Mesendoderm (in vitro differentiated cells): ENCODE measurements around the gene TGIF1.
A peak's percentile ranks its signal among the peaks of the same experiment; 100 is the strongest.

Experiments
- DNase-seq: peaks from one replicate; pipeline ENCODE4 v3.0.0; 2013
- H2AK5ac ChIP-seq: 2 replicates; pipeline ENCODE4 v1.6.1; 2013; ENCODE audit warnings: low read length, inconsistent platforms
- H2BK120ac ChIP-seq: 2 replicates; pipeline ENCODE4 v1.6.1; 2013; ENCODE audit warnings: low read depth, mild to moderate bottlenecking, low read length, moderate library complexity, mixed read lengths
- H2BK15ac ChIP-seq: replicated peaks from 2 replicates; pipeline ENCODE4 v1.6.1; 2013; ENCODE audit warnings: low read depth, mild to moderate bottlenecking, moderate library complexity
- H2BK5ac ChIP-seq: 2 replicates; pipeline ENCODE4 v1.6.1; 2013; ENCODE audit warnings: low read length, inconsistent platforms
- H3K18ac ChIP-seq: 2 replicates; pipeline ENCODE4 v1.6.1; 2013; ENCODE audit warnings: mild to moderate bottlenecking, low read length, mixed read lengths
- H3K23ac ChIP-seq: one replicate; pipeline ENCODE4 v1.6.1; 2013; ENCODE audit warnings: low read length
- H3K27ac ChIP-seq: 2 replicates; pipeline ENCODE4 v1.5.1; 2013; ENCODE audit warnings: low read depth, mild to moderate bottlenecking, inconsistent platforms, low read length, moderate library complexity
- H3K27me3 ChIP-seq: 2 replicates; pipeline ENCODE4 v1.6.1; 2013; ENCODE audit warnings: low read length, control low read depth, mild to moderate bottlenecking, inconsistent platforms; ENCODE audit not compliant: insufficient read depth, poor library complexity
- H3K36me3 ChIP-seq: 2 replicates; pipeline ENCODE4 v1.6.1; 2013; ENCODE audit warnings: low read length, inconsistent platforms; ENCODE audit not compliant: control insufficient read depth, insufficient read depth
- H3K4ac ChIP-seq: one replicate; pipeline ENCODE4 v1.6.1; 2013; ENCODE audit warnings: low read depth, mild to moderate bottlenecking, low read length, moderate library complexity
- H3K4me1 ChIP-seq: 2 replicates; pipeline ENCODE4 v1.6.1; 2013; ENCODE audit warnings: low read depth, low read length, inconsistent platforms; ENCODE audit not compliant: control insufficient read depth
- H3K4me2 ChIP-seq: 2 replicates; pipeline ENCODE4 v1.6.1; 2013; ENCODE audit warnings: low read length
- H3K4me3 ChIP-seq: 2 replicates; pipeline ENCODE4 v1.5.1; 2013; ENCODE audit warnings: mild to moderate bottlenecking, low read length
- H3K56ac ChIP-seq: one replicate; pipeline ENCODE4 v1.6.1; 2013; ENCODE audit warnings: low read length
- H3K79me1 ChIP-seq: 2 replicates; pipeline ENCODE4 v1.6.1; 2013; ENCODE audit warnings: low read length, inconsistent platforms
- H3K79me2 ChIP-seq: 2 replicates; pipeline ENCODE4 v1.6.1; 2013; ENCODE audit warnings: mild to moderate bottlenecking, low read length; ENCODE audit not compliant: control insufficient read depth, insufficient read depth
- H3K9ac ChIP-seq: 2 replicates; pipeline ENCODE4 v1.6.1; 2013; ENCODE audit warnings: low read length, inconsistent platforms
- H4K5ac ChIP-seq: one replicate; pipeline ENCODE4 v1.6.1; 2013; ENCODE audit warnings: low read length
- H4K8ac ChIP-seq: one replicate; pipeline ENCODE4 v1.6.1; 2013; ENCODE audit warnings: low read depth, mild to moderate bottlenecking, control low read depth, low read length, moderate library complexity
- WGBS: extraction: QIAGEN DNeasy Blood & Tissue Kit; methylation state at CpG from one replicate; pipeline ENCODE4 v1.1.7; 2013; ENCODE audit warnings: low lambda C conversion rate, missing lambda C conversion rate; ENCODE audit not compliant: insufficient coverage; ENCODE audit errors: extremely low coverage; 5-methylcytosine and 5-hydroxymethylcytosine counted together

The TGIF1 gene

DNA sequence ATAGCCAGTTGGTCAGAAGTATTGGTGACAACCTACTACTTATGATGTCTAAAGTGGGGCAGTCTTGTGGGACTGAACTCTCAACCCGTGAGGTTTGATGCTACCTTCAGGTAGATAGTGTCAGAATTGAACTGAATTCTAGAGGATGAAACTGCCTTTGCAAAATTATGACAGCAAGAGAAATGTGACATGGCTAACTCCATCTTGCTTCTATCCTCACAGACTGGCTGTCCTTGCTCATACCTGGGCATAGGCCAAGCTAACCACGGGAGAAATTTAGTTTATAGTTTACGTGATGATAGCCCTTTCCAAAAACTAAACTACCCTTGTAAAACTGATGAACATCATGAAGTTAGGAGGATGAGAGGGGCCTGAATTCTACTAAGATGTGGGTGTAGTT lies 24.9 kb upstream of the TGIF1 start:
- WGBS: no CpG with 5 or more reads among the region's 3 CpGs
- Histone ChIP-seq H4K5ac (no peak overlapping the region), H3K4me3 (no peak overlapping the region)

DNA sequence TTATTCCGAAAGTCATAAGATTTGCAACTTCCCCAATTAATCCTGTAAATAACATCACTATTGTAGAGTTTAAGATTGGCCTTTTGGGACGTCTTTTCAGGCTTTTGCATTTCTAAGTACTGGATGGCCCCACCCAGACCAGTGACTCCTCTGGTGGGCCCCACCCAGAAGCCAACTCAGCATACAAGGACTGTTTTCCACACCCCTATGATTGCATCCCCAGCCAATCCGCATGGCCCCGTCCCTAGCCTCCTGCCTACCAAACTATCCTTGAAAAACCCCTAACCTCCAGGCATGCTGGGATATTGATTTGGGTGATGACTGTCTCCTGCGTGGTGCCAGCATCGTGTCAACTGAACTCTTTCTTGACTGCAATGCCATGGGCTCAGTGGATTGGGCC lies 24.5 kb upstream of the TGIF1 start:
- no peak overlapping the region for H3K9ac ChIP-seq
- no peak overlapping the region for H4K5ac ChIP-seq
- no peak overlapping the region for H3K18ac ChIP-seq
- H3K56ac ChIP-seq: peak overlapping the region; percentile 3
- no peak overlapping the region for H4K8ac ChIP-seq
- no peaks in the 10 kb centered on the region for H3K27me3 ChIP-seq
- peaks cover 4% of the 10 kb centered on the region for H3K4me1 ChIP-seq
- no peaks in the 10 kb centered on the region for H3K79me1 ChIP-seq
- no peaks in the 10 kb centered on the region for H3K36me3 ChIP-seq
- no peak overlapping the region for H2BK120ac ChIP-seq
- H3K27ac ChIP-seq: no peak overlapping the region
- peak overlapping the region; percentile 61 for H3K23ac ChIP-seq
- no CpG with 5 or more reads among the region's 6 CpGs for WGBS
- no peak overlapping the region for H3K4ac ChIP-seq
- peak; percentile 54 for DNase-seq
- H2BK15ac ChIP-seq: no peak overlapping the region
- H3K79me2 ChIP-seq: no peaks in the 10 kb centered on the region
- no peak overlapping the region for H2AK5ac ChIP-seq
- peak overlapping the region; percentile 18 for H2BK5ac ChIP-seq
- no peak overlapping the region for H3K4me2 ChIP-seq
- H3K4me3 ChIP-seq: no peak overlapping the region

More for the DNA sequence above, 24.9 kb upstream of the TGIF1 start:
- no peaks in the 10 kb centered on the region for H3K79me2 ChIP-seq
- no peak overlapping the region for H3K9ac ChIP-seq
- no peak overlapping the region for H3K23ac ChIP-seq
- peak overlapping the region; percentile 60 for H3K18ac ChIP-seq
- H3K4me2 ChIP-seq: no peak overlapping the region
- H2BK5ac ChIP-seq: peak overlapping the region; percentile 77
- no peaks in the 10 kb centered on the region for H3K79me1 ChIP-seq
- no peak overlapping the region for H3K4ac ChIP-seq
- no peak overlapping the region for H2BK15ac ChIP-seq
- no peak overlapping the region for H4K8ac ChIP-seq
- peak overlapping the region; percentile 97 for H2AK5ac ChIP-seq
- peak overlapping the region; percentile 65 for H2BK120ac ChIP-seq
- peaks cover 4% of the 10 kb centered on the region for H3K4me1 ChIP-seq
- H3K27ac ChIP-seq: no peak overlapping the region
- no peaks in the 10 kb centered on the region for H3K27me3 ChIP-seq
- no peaks in the 10 kb centered on the region for H3K36me3 ChIP-seq
- peak overlapping the region; percentile 1 for H3K56ac ChIP-seq
- no peak for DNase-seq

DNA sequence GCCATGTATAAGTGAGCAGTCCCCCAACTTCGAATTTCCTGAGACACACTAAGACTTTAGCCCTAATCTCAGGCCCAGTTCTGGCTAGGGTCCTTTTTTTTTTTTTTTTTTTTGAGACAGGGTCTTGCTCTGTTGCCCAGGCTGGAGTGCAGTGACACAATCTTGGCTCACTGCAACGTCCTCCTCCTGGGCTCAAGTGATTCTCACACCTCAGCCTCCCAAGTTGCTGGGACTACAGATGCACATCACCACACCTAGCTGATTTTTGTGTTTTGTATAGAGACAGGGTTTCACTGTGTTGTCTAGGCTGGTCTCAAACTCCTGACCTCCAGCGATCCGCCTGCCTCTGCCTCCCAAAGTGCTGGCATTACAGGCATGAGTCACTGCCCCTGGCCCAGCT lies 23.9 kb upstream of the TGIF1 start:
- H4K5ac ChIP-seq: no peak overlapping the region
- H4K8ac ChIP-seq: no peak overlapping the region
- H3K4me1 ChIP-seq: peaks cover 4% of the 10 kb centered on the region
- H2AK5ac ChIP-seq: no peak overlapping the region
- H3K18ac ChIP-seq: no peak overlapping the region
- H3K4ac ChIP-seq: no peak overlapping the region
- no peak for DNase-seq
- H3K36me3 ChIP-seq: no peaks in the 10 kb centered on the region
- no peak overlapping the region for H3K56ac ChIP-seq
- no peak overlapping the region for H3K4me3 ChIP-seq
- no peak overlapping the region for H3K4me2 ChIP-seq
- H3K23ac ChIP-seq: no peak overlapping the region
- H2BK15ac ChIP-seq: no peak overlapping the region
- no peak overlapping the region for H3K27ac ChIP-seq
- H3K9ac ChIP-seq: no peak overlapping the region
- H2BK5ac ChIP-seq: no peak overlapping the region
- no peaks in the 10 kb centered on the region for H3K79me1 ChIP-seq
- H3K27me3 ChIP-seq: no peaks in the 10 kb centered on the region
- no peak overlapping the region for H2BK120ac ChIP-seq
- H3K79me2 ChIP-seq: no peaks in the 10 kb centered on the region
- no CpG with 5 or more reads among the region's 4 CpGs for WGBS

DNA sequence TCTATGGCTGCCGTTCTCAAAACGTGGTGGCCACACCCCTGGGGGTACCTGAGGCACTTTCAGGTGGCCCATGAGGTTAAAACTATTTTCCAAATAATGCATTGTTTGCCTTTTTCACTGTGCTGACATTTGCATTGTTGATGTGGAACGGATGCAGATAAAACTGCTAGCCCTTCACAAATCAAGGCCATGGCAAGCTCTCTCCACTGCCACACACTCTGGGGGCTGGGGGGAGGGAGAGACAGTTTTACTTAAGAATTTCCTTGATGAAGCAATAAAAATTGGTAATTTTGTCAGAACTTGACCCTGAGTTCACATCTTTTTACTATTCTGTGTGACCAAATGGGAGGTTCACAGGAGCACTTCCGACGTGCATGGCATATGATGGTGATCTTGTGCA lies 22.0 kb upstream of the TGIF1 start:
- H3K79me1 ChIP-seq: no peaks in the 10 kb centered on the region
- H2BK15ac ChIP-seq: no peak overlapping the region
- no peak overlapping the region for H3K27ac ChIP-seq
- no peak overlapping the region for H3K9ac ChIP-seq
- no CpG with 5 or more reads among the region's 5 CpGs for whole genome bisulfite sequencing
- H2AK5ac ChIP-seq: no peak overlapping the region
- H3K56ac ChIP-seq: no peak overlapping the region
- H3K4me3 ChIP-seq: no peak overlapping the region
- no peak overlapping the region for H3K23ac ChIP-seq
- no peaks in the 10 kb centered on the region for H3K36me3 ChIP-seq
- DNase-seq: no peak
- no peak overlapping the region for H4K5ac ChIP-seq
- no peak overlapping the region for H2BK5ac ChIP-seq
- H3K4me1 ChIP-seq: peaks cover 4% of the 10 kb centered on the region
- H2BK120ac ChIP-seq: no peak overlapping the region
- no peak overlapping the region for H3K4ac ChIP-seq
- no peaks in the 10 kb centered on the region for H3K79me2 ChIP-seq
- H3K18ac ChIP-seq: no peak overlapping the region
- H3K27me3 ChIP-seq: no peaks in the 10 kb centered on the region
- no peak overlapping the region for H4K8ac ChIP-seq
- no peak overlapping the region for H3K4me2 ChIP-seq

DNA sequence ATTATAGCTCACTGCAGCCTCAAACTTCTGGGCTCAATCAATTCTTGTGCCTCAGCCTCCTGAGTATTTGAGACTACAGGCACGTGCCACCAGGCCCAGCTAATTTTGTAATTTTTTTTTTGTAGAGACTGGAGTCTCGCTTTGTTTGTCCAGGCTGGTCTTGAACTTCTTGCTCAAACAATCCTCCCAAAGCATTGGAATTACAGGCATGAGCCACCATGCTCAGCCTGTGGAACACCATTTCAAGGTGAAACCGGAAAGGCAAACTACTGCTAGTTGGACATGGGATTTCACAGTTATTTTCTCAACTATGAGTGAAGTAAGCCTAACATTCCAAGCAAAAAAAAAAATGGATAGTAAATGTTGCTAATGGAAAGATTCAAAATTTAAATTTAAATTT lies 20.9 kb upstream of the TGIF1 start:
- peak overlapping the region; percentile 75 for H3K18ac ChIP-seq
- no peak overlapping the region for H3K27ac ChIP-seq
- no peak overlapping the region for H3K4me3 ChIP-seq
- H3K9ac ChIP-seq: no peak overlapping the region
- DNase-seq: no peak
- no peaks in the 10 kb centered on the region for H3K36me3 ChIP-seq
- H3K4me2 ChIP-seq: no peak overlapping the region
- WGBS: no CpG with 5 or more reads among the region's 3 CpGs
- no peaks in the 10 kb centered on the region for H3K79me1 ChIP-seq
- peaks cover 2% of the 10 kb centered on the region for H3K4me1 ChIP-seq
- no peaks in the 10 kb centered on the region for H3K27me3 ChIP-seq
- H3K79me2 ChIP-seq: no peaks in the 10 kb centered on the region
- no peak overlapping the region for H3K56ac ChIP-seq
- H3K23ac ChIP-seq: no peak overlapping the region
- peak overlapping the region; percentile 93 for H2BK15ac ChIP-seq
- H2AK5ac ChIP-seq: no peak overlapping the region
- no peak overlapping the region for H2BK5ac ChIP-seq
- no peak overlapping the region for H4K8ac ChIP-seq
- no peak overlapping the region for H4K5ac ChIP-seq
- H2BK120ac ChIP-seq: peak overlapping the region; percentile 36
- peak overlapping the region; percentile 76 for H3K4ac ChIP-seq

DNA sequence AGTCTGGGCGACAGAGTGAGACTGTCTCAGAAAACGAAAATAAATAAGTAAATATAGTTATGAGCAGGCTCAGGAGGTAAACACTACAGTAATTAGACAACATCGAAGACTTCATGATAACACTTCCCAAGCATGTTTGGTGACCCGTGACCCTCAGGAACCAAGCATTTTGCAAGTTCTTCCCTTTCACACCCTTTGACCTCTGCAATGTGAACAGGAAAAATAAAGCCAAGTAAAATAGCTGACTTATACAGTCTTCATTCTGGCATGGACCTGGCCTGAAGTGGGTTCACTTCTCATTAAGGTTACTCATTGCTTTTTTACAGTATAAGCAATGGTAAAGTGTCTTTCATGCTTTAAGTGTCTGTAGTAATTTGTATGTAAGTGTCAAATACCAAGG lies 15.3 kb upstream of the TGIF1 start:
- Histone ChIP-seq H4K5ac (no peak overlapping the region), H3K79me2 (no peaks in the 10 kb centered on the region), H2BK5ac (no peak overlapping the region), H3K36me3 (no peaks in the 10 kb centered on the region), H3K56ac (no peak overlapping the region), H3K4me1 (no peaks in the 10 kb centered on the region), H2AK5ac (no peak overlapping the region), H3K18ac (no peak overlapping the region), H3K27me3 (no peaks in the 10 kb centered on the region), H4K8ac (no peak overlapping the region), H3K27ac (no peak overlapping the region), H3K9ac (no peak overlapping the region), H2BK120ac (no peak overlapping the region), H3K4me3 (no peak overlapping the region), H3K4ac (no peak overlapping the region), H3K4me2 (no peak overlapping the region), H3K79me1 (no peaks in the 10 kb centered on the region), H3K23ac (no peak overlapping the region), H2BK15ac (no peak overlapping the region)
- DNase-seq: no peak
- no CpG with 5 or more reads among the region's 4 CpGs for WGBS
